GM18867 (cell line): Measurements from ENCODE around the gene SLC25A36.

Experiments used
- ATAC-seq: cut with Tn5 transposase; IDR thresholded peaks from one replicate; pipeline ENCODE4 v1.9.1; 2021; ENCODE audit warnings: mild to moderate bottlenecking, moderate library complexity; ENCODE audit not compliant: unreplicated experiment

SLC25A36 gene

GRCh38 chr3:140941434-140942220, at the start of gene SLC25A36:
Gene SLC25A36 (plus strand): TSS chr3:140941836. CDS start chr3:140942055, 219 bp downstream.
- ATAC-seq = peak; percentile 96

GRCh38 chr3:140896997-140897396, 44.6 kb upstream of the SLC25A36 start:
- no peak for ATAC-seq

- ATAC-seq = peak; percentile 75
Measured at GRCh38 chr3:140898340-140899180, 43.1 kb upstream of the SLC25A36 start.

GRCh38 chr3:140899363-140899762, 42.3 kb upstream of the SLC25A36 start:
- no peak for ATAC-seq

- ATAC-seq = no peak
Measured at GRCh38 chr3:140902791-140903190, 38.8 kb upstream of the SLC25A36 start.

GRCh38 chr3:140903196-140903595, 38.4 kb upstream of the SLC25A36 start:
- ATAC-seq = no peak

- ATAC-seq = no peak
Measured at GRCh38 chr3:140904521-140904920, 37.1 kb upstream of the SLC25A36 start.

GRCh38 chr3:140905559-140905958, 36.1 kb upstream of the SLC25A36 start:
- ATAC-seq = no peak

GRCh38 chr3:140906785-140907184, 34.9 kb upstream of the SLC25A36 start:
- ATAC-seq = peak; percentile 75

GRCh38 chr3:140910860-140911259, 30.8 kb upstream of the SLC25A36 start:
- ATAC-seq = no peak

GRCh38 chr3:140911822-140912221, 29.8 kb upstream of the SLC25A36 start:
- ATAC-seq = no peak

GRCh38 chr3:140913728-140914127, 27.9 kb upstream of the SLC25A36 start:
- ATAC-seq = no peak

GRCh38 chr3:140914384-140914945, 27.2 kb upstream of the SLC25A36 start:
- no peak for ATAC-seq

GRCh38 chr3:140916603-140917002, 25.0 kb upstream of the SLC25A36 start:
- ATAC-seq = no peak

- no peak for ATAC-seq
Measured at GRCh38 chr3:140917772-140918171, 23.9 kb upstream of the SLC25A36 start.

- ATAC-seq = no peak
Measured at GRCh38 chr3:140920029-140920428, 21.6 kb upstream of the SLC25A36 start.

- ATAC-seq = peak; percentile 61
Measured at GRCh38 chr3:140922634-140923033, 19.0 kb upstream of the SLC25A36 start.

GRCh38 chr3:140924097-140924873, 17.4 kb upstream of the SLC25A36 start:
- ATAC-seq = no peak

GRCh38 chr3:140927279-140928069, 14.2 kb upstream of the SLC25A36 start:
- ATAC-seq = no peak

GRCh38 chr3:140929446-140929845, 12.2 kb upstream of the SLC25A36 start:
- ATAC-seq = no peak
